HCT116 (cell line): ENCODE results near the gene GZF1. TPM values are rescaled to one million over a fixed set of nuclear protein-coding genes. Genes with fewer than 3 reads are reported as not detected.

Source experiments
- ATAC-seq: fragments of 200-7000 bp; cut with Tn5 transposase; 2 replicates; pipeline ENCODE4 v1.9.1; 2020; ENCODE audit warnings: mild to moderate bottlenecking, moderate library complexity
- BruUV-seq: library from RNA; stranded (reverse); fragments of 400-500 nt; replicated peaks from 2 replicates; lab custom pipeline; 2021; lab: Mats Ljungman, UMichigan
- CTCF ChIA-PET: fragments of 300-600 bp; sonication (Branson Sonifier 250); formaldehyde crosslinking; loops from one replicate; lab custom pipeline; 2021; ENCODE audit warnings: antibody characterized with exemption; lab: Charles Lee
- POLR2A ChIA-PET: fragments of 300-600, 350-600 bp; sonication (Branson Sonifier 250); formaldehyde crosslinking; loops from one replicate; lab custom pipeline; 2021; ENCODE audit warnings: antibody characterized with exemption; lab: Charles Lee
- RAD21 ChIA-PET, 2 experiments: fragments of 300-600 bp; sonication (Branson Sonifier 250); formaldehyde crosslinking; loops; one replicate each; lab custom pipeline; 2023; ENCODE audit warnings: low total read pairs in 2 of 2; ENCODE audit not compliant: uncharacterized antibody in 2 of 2, unreplicated experiment in 2 of 2, low non-redundant PET in 1 of 2; lab: Charles Lee
- DNase-seq: peaks from one replicate; pipeline ENCODE4 v3.0.0-alpha.2; 2010; ENCODE audit warnings: low read depth, low spot score
- H2AFZ ChIP-seq: fragments of 200-600 bp; shearing (Covaris generic), sonication (generic); 2 replicates; pipeline ENCODE4 v1.6.1; 2017; ENCODE audit warnings: low read depth, mixed run types, mixed read lengths, antibody characterized with exemption, low read length; ENCODE audit not compliant: poor library complexity, severe bottlenecking
- H3K27ac ChIP-seq: 2 replicates; pipeline ENCODE4 v1.5.1; 2012; ENCODE audit warnings: low read depth, low read length
- H3K27me3 ChIP-seq: fragments of 200-600 bp; sonication (generic); 2 replicates; pipeline ENCODE4 v1.6.1; 2016; ENCODE audit warnings: mixed run types, low read length, mixed read lengths; ENCODE audit not compliant: insufficient read depth
- H3K36me3 ChIP-seq, 2 experiments: fragments of 200-500 bp in 1 of 2; fragments of 200-600 bp in 1 of 2; sonication (Bioruptor generic) in 1 of 2; sonication (generic) in 1 of 2; 2 replicates each; pipeline versions ENCODE4 v1.5.1 to v1.6.1; 2014 to 2016; ENCODE audit warnings: low read length in 2 of 2, inconsistent platforms in 1 of 2, mixed read lengths in 1 of 2, mixed run types in 1 of 2; ENCODE audit not compliant: insufficient read depth in 2 of 2, control insufficient read depth in 1 of 2
- H3K4me1 ChIP-seq, 2 experiments: fragments of 200-600 bp in 1 of 2; sonication (generic) in 1 of 2; 2 replicates each; pipeline versions ENCODE4 v1.5.1 to v1.6.1; 2012 to 2017; ENCODE audit warnings: low read length in 2 of 2, inconsistent platforms in 1 of 2, mild to moderate bottlenecking in 1 of 2, mixed read lengths in 1 of 2, mixed run types in 1 of 2, moderate library complexity in 1 of 2; ENCODE audit not compliant: insufficient read depth in 2 of 2, control insufficient read depth in 1 of 2
- H3K4me2 ChIP-seq: fragments of 200-600 bp; sonication (generic); 2 replicates; pipeline ENCODE4 v1.6.1; 2017; ENCODE audit warnings: mixed run types, low read length, mixed read lengths
- H3K4me3 ChIP-seq, 2 experiments: fragments of 200-600 bp in 1 of 2; sonication (generic) in 1 of 2; replicated peaks in 1 of 2; 2 replicates each; pipeline ENCODE4 v1.5.1; 2011 to 2016; ENCODE audit warnings: low read length in 2 of 2, control low read depth in 1 of 2, low read depth in 1 of 2, mild to moderate bottlenecking in 1 of 2, mixed read lengths in 1 of 2, mixed run types in 1 of 2
- H3K79me2 ChIP-seq: fragments of 200-600 bp; sonication (generic); 2 replicates; pipeline ENCODE4 v1.6.1; 2017; ENCODE audit warnings: mild to moderate bottlenecking, mixed run types, low read length, moderate library complexity, mixed read lengths; ENCODE audit not compliant: insufficient read depth
- H3K9ac ChIP-seq: fragments of 200-600 bp; sonication (generic); 2 replicates; pipeline ENCODE4 v1.6.1; 2016; ENCODE audit warnings: low read length, mixed read lengths
- H3K9me2 ChIP-seq: fragments of 200-600 bp; sonication (generic), shearing (Covaris generic); 2 replicates; pipeline ENCODE4 v1.6.1; 2017; ENCODE audit warnings: mixed run types, mild to moderate bottlenecking, moderate library complexity; ENCODE audit not compliant: insufficient read depth
- H3K9me3 ChIP-seq, 2 experiments: fragments of 200-500 bp in 1 of 2; fragments of 200-600 bp in 1 of 2; sonication (Bioruptor generic) in 1 of 2; sonication (generic) in 1 of 2; 2 replicates each; pipeline ENCODE4 v1.6.1; 2014 to 2017; ENCODE audit warnings: low read length in 2 of 2, mixed read lengths in 2 of 2, inconsistent platforms in 1 of 2, low read depth in 1 of 2, mild to moderate bottlenecking in 1 of 2, mixed run types in 1 of 2, moderate library complexity in 1 of 2; ENCODE audit not compliant: control insufficient read depth in 1 of 2, insufficient read depth in 1 of 2
- H4K20me1 ChIP-seq: fragments of 200-600 bp; sonication (generic), shearing (Covaris generic); 2 replicates; pipeline ENCODE4 v1.6.1; 2017; ENCODE audit warnings: mixed run types, mild to moderate bottlenecking, moderate library complexity; ENCODE audit not compliant: insufficient read depth
- CBX3 ChIP-seq: IDR thresholded peaks from 2 replicates; pipeline ENCODE4 v1.6.1; 2012; ENCODE audit warnings: low read depth
- CEBPB ChIP-seq: IDR thresholded peaks from 2 replicates; pipeline ENCODE4 v1.6.1; 2012; ENCODE audit warnings: low read depth
- EGR1 ChIP-seq: IDR thresholded peaks from 2 replicates; pipeline ENCODE4 v1.6.1; 2012; ENCODE audit warnings: low read depth
- EZH2phosphoT487 ChIP-seq: fragments of 200-600 bp; IDR thresholded peaks from 2 replicates; pipeline ENCODE4 v1.6.1; 2018; ENCODE audit warnings: antibody characterized with exemption, borderline replicate concordance
- FOSL1 ChIP-seq: IDR thresholded peaks from 2 replicates; pipeline ENCODE4 v1.6.1; 2012; ENCODE audit warnings: low read depth
- JUND ChIP-seq: IDR thresholded peaks from 2 replicates; pipeline ENCODE4 v1.6.1; 2012
- POLR2AphosphoS5 ChIP-seq: IDR thresholded peaks from 2 replicates; pipeline ENCODE4 v1.6.1; 2011; ENCODE audit warnings: mild to moderate bottlenecking, low read depth, low read length, moderate library complexity
- RAD21 ChIP-seq: IDR thresholded peaks from 2 replicates; pipeline ENCODE4 v1.6.1; 2012; ENCODE audit warnings: low read depth, mild to moderate bottlenecking
- SIN3A ChIP-seq: IDR thresholded peaks from 2 replicates; pipeline ENCODE4 v1.6.1; 2012; ENCODE audit warnings: low read depth
- SRF ChIP-seq: IDR thresholded peaks from 2 replicates; pipeline ENCODE4 v1.6.1; 2012; ENCODE audit warnings: low read depth
- ZFX ChIP-seq: fragments of 450-650 bp; IDR thresholded peaks from 2 replicates; pipeline ENCODE4 v1.6.1; 2017
- ZNF274 ChIP-seq: fragments of 200-500 bp; sonication (Bioruptor generic); IDR thresholded peaks from 2 replicates; pipeline ENCODE4 v1.6.1; 2014; ENCODE audit warnings: mild to moderate bottlenecking, low read depth, low read length, inconsistent platforms
- intact Hi-C: fragments of 100-400 bp; cut with micrococcal nuclease; formaldehyde crosslinking; loops from 2 replicates; pipeline ENCODE4 v1.10.0; 2022
- total RNA-seq: library from RNA; stranded (reverse); gene quantifications from one replicate; pipeline ENCODE4 v1.2.1, GENCODE V29; 2021; ENCODE audit not compliant: unreplicated experiment
- TF ChIP-seq, protein P1 (sequence below): IDR thresholded peaks from 2 replicates; pipeline ENCODE4 v1.6.1; 2011; ENCODE audit warnings: mild to moderate bottlenecking, low read length, moderate library complexity; ENCODE audit not compliant: insufficient replicate concordance; ENCODE audit errors: extremely low read depth
- TF ChIP-seq, protein P2 (sequence below), 3 experiments: fragments of 200-600 bp in 1 of 3; sonication (generic) in 1 of 3; IDR thresholded peaks in 2 of 3; conservative IDR thresholded peaks in 1 of 3; 2 replicates each; pipeline ENCODE4 v1.5.1; 2012 to 2017; ENCODE audit warnings: low read depth in 2 of 3, low read length in 2 of 3, antibody characterized with exemption in 1 of 3, borderline replicate concordance in 1 of 3, control low read depth in 1 of 3, mild to moderate bottlenecking in 1 of 3, mixed read lengths in 1 of 3, mixed run types in 1 of 3, moderate library complexity in 1 of 3; ENCODE audit not compliant: insufficient read depth in 1 of 3
- TF ChIP-seq, protein P3 (sequence below): IDR thresholded peaks from 2 replicates; pipeline ENCODE4 v1.6.1; 2012

GZF1 gene
- total RNA-seq, 1 experiment from 2014 or later: 10.4 TPM

DNA sequence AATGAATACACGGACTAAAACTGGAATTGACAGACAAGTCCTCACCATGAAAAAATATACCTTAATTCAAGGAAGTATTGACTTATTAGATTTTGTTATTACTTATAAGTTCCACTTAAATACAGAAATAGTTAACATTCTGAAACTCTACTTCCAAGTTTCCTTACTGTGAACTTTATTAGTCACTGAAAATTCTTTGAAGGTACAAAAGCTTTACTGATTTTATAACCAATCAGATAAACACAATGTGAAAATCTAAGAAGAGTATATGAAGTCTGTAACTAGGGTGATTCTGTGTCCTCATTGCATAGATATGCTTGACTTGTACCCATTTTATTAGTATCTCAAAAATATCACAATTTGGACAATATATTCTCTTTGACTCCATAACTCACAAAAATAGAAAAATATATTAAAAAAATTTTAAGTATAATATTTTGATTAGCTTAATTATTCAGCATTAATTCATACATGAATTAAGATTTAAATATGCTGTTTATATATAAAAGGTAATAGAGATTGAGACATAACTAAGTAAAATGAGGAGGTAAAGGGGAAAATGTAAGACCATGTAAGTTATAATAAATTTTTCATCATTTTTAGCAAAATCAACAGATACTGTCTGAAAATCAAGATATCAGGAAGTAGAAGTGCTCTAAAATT is 52.7 kb downstream of the GZF1 start:
- TF ChIP-seq EZH2phosphoT487 (no peak), FOSL1 (no peak)
- TF ChIP-seq, all 23 proteins: peak for 0
- ATAC-seq (no peak), DNase-seq (no peak)
- no peaks in the 10 kb centered on the region for H3K9me2 ChIP-seq
- intact Hi-C loops: loop anchor here (10.0 kb wide), 1 partner anchor 50 kb away; the partner anchor contains the start of gene GZF1
- peaks cover 0 to under 1% of the 10 kb centered on the region in 2 experiments; a peak in 2 of 4 replicates for H3K4me1 ChIP-seq
- no peak overlapping the region for H3K9ac ChIP-seq
- no peaks in the 10 kb centered on the region for H4K20me1 ChIP-seq
- BruUV-seq: no TSS peak
- no peak overlapping the region for H3K27ac ChIP-seq
- ChIA-PET POLR2A (no interaction called here), CTCF (interaction anchor here (1.2 kb wide), 1 partner anchor 9 kb away, joined by 3 read pairs; no protein-coding TSS in a partner anchor), RAD21 (no interaction called here)
- no peaks in the 10 kb centered on the region for H3K27me3 ChIP-seq
- peaks cover 94% of the 10 kb centered on the region for H3K79me2 ChIP-seq
- no peak overlapping the region for H2AFZ ChIP-seq
- no peak overlapping the region for H3K4me2 ChIP-seq
- H3K9me3 ChIP-seq: no peaks in the 10 kb centered on the region
- no peaks in the 10 kb centered on the region; a peak in 1 of 4 replicates for H3K36me3 ChIP-seq
- H3K4me3 ChIP-seq: no peak overlapping the region

- ChIA-PET CTCF (interaction anchor here (1.2 kb wide), 1 partner anchor 10 kb away, joined by 3 read pairs; no protein-coding TSS in a partner anchor), POLR2A (no interaction called here), RAD21 (no interaction called here)
- Histone ChIP-seq H3K27ac (no peak overlapping the region), H3K4me3 (no peak overlapping the region), H3K9me3 (no peaks in the 10 kb centered on the region), H3K4me2 (no peak overlapping the region), H3K36me3 (no peaks in the 10 kb centered on the region; a peak in 1 of 4 replicates), H3K27me3 (no peaks in the 10 kb centered on the region), H3K9ac (no peak overlapping the region), H2AFZ (no peak overlapping the region), H3K4me1 (peaks cover 0 to 7% of the 10 kb centered on the region in 2 experiments; a peak in 2 of 4 replicates), H4K20me1 (no peaks in the 10 kb centered on the region), H3K9me2 (no peaks in the 10 kb centered on the region), H3K79me2 (peaks cover 94% of the 10 kb centered on the region)
- intact Hi-C loops: loop anchor here (10.0 kb wide), 1 partner anchor 51 kb away; the partner anchor contains the start of gene GZF1
- no peak for ATAC-seq
- no TSS peak for BruUV-seq
- no peak for DNase-seq
- TF ChIP-seq, protein P1, sequence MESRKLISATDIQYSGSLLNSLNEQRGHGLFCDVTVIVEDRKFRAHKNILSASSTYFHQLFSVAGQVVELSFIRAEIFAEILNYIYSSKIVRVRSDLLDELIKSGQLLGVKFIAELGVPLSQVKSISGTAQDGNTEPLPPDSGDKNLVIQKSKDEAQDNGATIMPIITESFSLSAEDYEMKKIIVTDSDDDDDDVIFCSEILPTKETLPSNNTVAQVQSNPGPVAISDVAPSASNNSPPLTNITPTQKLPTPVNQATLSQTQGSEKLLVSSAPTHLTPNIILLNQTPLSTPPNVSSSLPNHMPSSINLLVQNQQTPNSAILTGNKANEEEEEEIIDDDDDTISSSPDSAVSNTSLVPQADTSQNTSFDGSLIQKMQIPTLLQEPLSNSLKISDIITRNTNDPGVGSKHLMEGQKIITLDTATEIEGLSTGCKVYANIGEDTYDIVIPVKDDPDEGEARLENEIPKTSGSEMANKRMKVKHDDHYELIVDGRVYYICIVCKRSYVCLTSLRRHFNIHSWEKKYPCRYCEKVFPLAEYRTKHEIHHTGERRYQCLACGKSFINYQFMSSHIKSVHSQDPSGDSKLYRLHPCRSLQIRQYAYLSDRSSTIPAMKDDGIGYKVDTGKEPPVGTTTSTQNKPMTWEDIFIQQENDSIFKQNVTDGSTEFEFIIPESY: no peak
- TF ChIP-seq SIN3A: no peak
- TF ChIP-seq SRF: no peak
- TF ChIP-seq, protein P2, sequence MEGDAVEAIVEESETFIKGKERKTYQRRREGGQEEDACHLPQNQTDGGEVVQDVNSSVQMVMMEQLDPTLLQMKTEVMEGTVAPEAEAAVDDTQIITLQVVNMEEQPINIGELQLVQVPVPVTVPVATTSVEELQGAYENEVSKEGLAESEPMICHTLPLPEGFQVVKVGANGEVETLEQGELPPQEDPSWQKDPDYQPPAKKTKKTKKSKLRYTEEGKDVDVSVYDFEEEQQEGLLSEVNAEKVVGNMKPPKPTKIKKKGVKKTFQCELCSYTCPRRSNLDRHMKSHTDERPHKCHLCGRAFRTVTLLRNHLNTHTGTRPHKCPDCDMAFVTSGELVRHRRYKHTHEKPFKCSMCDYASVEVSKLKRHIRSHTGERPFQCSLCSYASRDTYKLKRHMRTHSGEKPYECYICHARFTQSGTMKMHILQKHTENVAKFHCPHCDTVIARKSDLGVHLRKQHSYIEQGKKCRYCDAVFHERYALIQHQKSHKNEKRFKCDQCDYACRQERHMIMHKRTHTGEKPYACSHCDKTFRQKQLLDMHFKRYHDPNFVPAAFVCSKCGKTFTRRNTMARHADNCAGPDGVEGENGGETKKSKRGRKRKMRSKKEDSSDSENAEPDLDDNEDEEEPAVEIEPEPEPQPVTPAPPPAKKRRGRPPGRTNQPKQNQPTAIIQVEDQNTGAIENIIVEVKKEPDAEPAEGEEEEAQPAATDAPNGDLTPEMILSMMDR (IDR thresholded peaks at IDR 0.05 in 2 of 3, conservative IDR thresholded peaks at IDR 0.05 in 1 of 3; ENCODE audit: borderline replicate concordance in 1 of 3, insufficient read depth in 1 of 3, low read depth in 2 of 3, low read length in 2 of 3): no peak
- TF ChIP-seq JUND: no peak
- TF ChIP-seq EGR1: no peak
- TF ChIP-seq ZNF274: no peak
- TF ChIP-seq ZFX: no peak
- TF ChIP-seq RAD21: no peak
- no peak for TF ChIP-seq POLR2AphosphoS5
- TF ChIP-seq CBX3: no peak
- TF ChIP-seq, protein P3, sequence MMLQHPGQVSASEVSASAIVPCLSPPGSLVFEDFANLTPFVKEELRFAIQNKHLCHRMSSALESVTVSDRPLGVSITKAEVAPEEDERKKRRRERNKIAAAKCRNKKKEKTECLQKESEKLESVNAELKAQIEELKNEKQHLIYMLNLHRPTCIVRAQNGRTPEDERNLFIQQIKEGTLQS: no peak
- no peak for TF ChIP-seq FOSL1
- no peak for TF ChIP-seq CEBPB
These were observed 53.6 kb downstream of the GZF1 start for GRCh38 chr20:23415555-23415954.
